HCT116 (cell line): Measurements from ENCODE around the gene CLEC4M. TPM values are rescaled to one million over a fixed set of nuclear protein-coding genes. Genes with fewer than 3 reads are reported as not detected.

Experiments used
- ATAC-seq: fragments of 200-7000 bp; cut with Tn5 transposase; 2 replicates; pipeline ENCODE4 v1.9.1; 2020; ENCODE audit warnings: mild to moderate bottlenecking, moderate library complexity
- BruUV-seq: library from RNA; stranded (reverse); fragments of 400-500 nt; replicated peaks from 2 replicates; lab custom pipeline; 2021; lab: Mats Ljungman, UMichigan
- CTCF ChIA-PET: fragments of 300-600 bp; sonication (Branson Sonifier 250); formaldehyde crosslinking; loops from one replicate; lab custom pipeline; 2021; ENCODE audit warnings: antibody characterized with exemption; lab: Charles Lee
- POLR2A ChIA-PET: fragments of 300-600, 350-600 bp; sonication (Branson Sonifier 250); formaldehyde crosslinking; loops from one replicate; lab custom pipeline; 2021; ENCODE audit warnings: antibody characterized with exemption; lab: Charles Lee
- RAD21 ChIA-PET, 2 experiments: fragments of 300-600 bp; sonication (Branson Sonifier 250); formaldehyde crosslinking; loops; one replicate each; lab custom pipeline; 2023; ENCODE audit warnings: low total read pairs in 2 of 2; ENCODE audit not compliant: uncharacterized antibody in 2 of 2, unreplicated experiment in 2 of 2, low non-redundant PET in 1 of 2; lab: Charles Lee
- DNase-seq: peaks from one replicate; pipeline ENCODE4 v3.0.0-alpha.2; 2010; ENCODE audit warnings: low read depth, low spot score
- H2AFZ ChIP-seq: fragments of 200-600 bp; shearing (Covaris generic), sonication (generic); 2 replicates; pipeline ENCODE4 v1.6.1; 2017; ENCODE audit warnings: low read depth, mixed run types, mixed read lengths, antibody characterized with exemption, low read length; ENCODE audit not compliant: poor library complexity, severe bottlenecking
- H3K27ac ChIP-seq: 2 replicates; pipeline ENCODE4 v1.5.1; 2012; ENCODE audit warnings: low read depth, low read length
- H3K27me3 ChIP-seq: fragments of 200-600 bp; sonication (generic); 2 replicates; pipeline ENCODE4 v1.6.1; 2016; ENCODE audit warnings: mixed run types, low read length, mixed read lengths; ENCODE audit not compliant: insufficient read depth
- H3K36me3 ChIP-seq, 2 experiments: fragments of 200-500 bp in 1 of 2; fragments of 200-600 bp in 1 of 2; sonication (Bioruptor generic) in 1 of 2; sonication (generic) in 1 of 2; 2 replicates each; pipeline versions ENCODE4 v1.5.1 to v1.6.1; 2014 to 2016; ENCODE audit warnings: low read length in 2 of 2, inconsistent platforms in 1 of 2, mixed read lengths in 1 of 2, mixed run types in 1 of 2; ENCODE audit not compliant: insufficient read depth in 2 of 2, control insufficient read depth in 1 of 2
- H3K4me1 ChIP-seq, 2 experiments: fragments of 200-600 bp in 1 of 2; sonication (generic) in 1 of 2; 2 replicates each; pipeline versions ENCODE4 v1.5.1 to v1.6.1; 2012 to 2017; ENCODE audit warnings: low read length in 2 of 2, inconsistent platforms in 1 of 2, mild to moderate bottlenecking in 1 of 2, mixed read lengths in 1 of 2, mixed run types in 1 of 2, moderate library complexity in 1 of 2; ENCODE audit not compliant: insufficient read depth in 2 of 2, control insufficient read depth in 1 of 2
- H3K4me2 ChIP-seq: fragments of 200-600 bp; sonication (generic); 2 replicates; pipeline ENCODE4 v1.6.1; 2017; ENCODE audit warnings: mixed run types, low read length, mixed read lengths
- H3K4me3 ChIP-seq, 2 experiments: fragments of 200-600 bp in 1 of 2; sonication (generic) in 1 of 2; replicated peaks in 1 of 2; 2 replicates each; pipeline ENCODE4 v1.5.1; 2011 to 2016; ENCODE audit warnings: low read length in 2 of 2, control low read depth in 1 of 2, low read depth in 1 of 2, mild to moderate bottlenecking in 1 of 2, mixed read lengths in 1 of 2, mixed run types in 1 of 2
- H3K79me2 ChIP-seq: fragments of 200-600 bp; sonication (generic); 2 replicates; pipeline ENCODE4 v1.6.1; 2017; ENCODE audit warnings: mild to moderate bottlenecking, mixed run types, low read length, moderate library complexity, mixed read lengths; ENCODE audit not compliant: insufficient read depth
- H3K9ac ChIP-seq: fragments of 200-600 bp; sonication (generic); 2 replicates; pipeline ENCODE4 v1.6.1; 2016; ENCODE audit warnings: low read length, mixed read lengths
- H3K9me2 ChIP-seq: fragments of 200-600 bp; sonication (generic), shearing (Covaris generic); 2 replicates; pipeline ENCODE4 v1.6.1; 2017; ENCODE audit warnings: mixed run types, mild to moderate bottlenecking, moderate library complexity; ENCODE audit not compliant: insufficient read depth
- H3K9me3 ChIP-seq, 2 experiments: fragments of 200-500 bp in 1 of 2; fragments of 200-600 bp in 1 of 2; sonication (Bioruptor generic) in 1 of 2; sonication (generic) in 1 of 2; 2 replicates each; pipeline ENCODE4 v1.6.1; 2014 to 2017; ENCODE audit warnings: low read length in 2 of 2, mixed read lengths in 2 of 2, inconsistent platforms in 1 of 2, low read depth in 1 of 2, mild to moderate bottlenecking in 1 of 2, mixed run types in 1 of 2, moderate library complexity in 1 of 2; ENCODE audit not compliant: control insufficient read depth in 1 of 2, insufficient read depth in 1 of 2
- H4K20me1 ChIP-seq: fragments of 200-600 bp; sonication (generic), shearing (Covaris generic); 2 replicates; pipeline ENCODE4 v1.6.1; 2017; ENCODE audit warnings: mixed run types, mild to moderate bottlenecking, moderate library complexity; ENCODE audit not compliant: insufficient read depth
- CBX3 ChIP-seq: IDR thresholded peaks from 2 replicates; pipeline ENCODE4 v1.6.1; 2012; ENCODE audit warnings: low read depth
- EZH2 ChIP-seq: fragments of 200-600 bp; sonication (generic); IDR thresholded peaks from 2 replicates; pipeline ENCODE4 v1.6.1; 2017; ENCODE audit warnings: antibody characterized with exemption, mixed run types
- RAD21 ChIP-seq: IDR thresholded peaks from 2 replicates; pipeline ENCODE4 v1.6.1; 2012; ENCODE audit warnings: low read depth, mild to moderate bottlenecking
- ZBTB33 ChIP-seq: IDR thresholded peaks from 2 replicates; pipeline ENCODE4 v1.6.1; 2011; ENCODE audit warnings: mild to moderate bottlenecking, low read length, moderate library complexity; ENCODE audit not compliant: insufficient replicate concordance; ENCODE audit errors: extremely low read depth
- intact Hi-C: fragments of 100-400 bp; cut with micrococcal nuclease; formaldehyde crosslinking; loops from 2 replicates; pipeline ENCODE4 v1.10.0; 2022
- total RNA-seq: library from RNA; stranded (reverse); gene quantifications from one replicate; pipeline ENCODE4 v1.2.1, GENCODE V29; 2021; ENCODE audit not compliant: unreplicated experiment
- TF ChIP-seq, protein P1 (sequence below): IDR thresholded peaks from 2 replicates; pipeline ENCODE4 v1.6.1; 2012

The CLEC4M gene
- total RNA-seq, 1 experiment from 2014 or later, result not detected

DNA sequence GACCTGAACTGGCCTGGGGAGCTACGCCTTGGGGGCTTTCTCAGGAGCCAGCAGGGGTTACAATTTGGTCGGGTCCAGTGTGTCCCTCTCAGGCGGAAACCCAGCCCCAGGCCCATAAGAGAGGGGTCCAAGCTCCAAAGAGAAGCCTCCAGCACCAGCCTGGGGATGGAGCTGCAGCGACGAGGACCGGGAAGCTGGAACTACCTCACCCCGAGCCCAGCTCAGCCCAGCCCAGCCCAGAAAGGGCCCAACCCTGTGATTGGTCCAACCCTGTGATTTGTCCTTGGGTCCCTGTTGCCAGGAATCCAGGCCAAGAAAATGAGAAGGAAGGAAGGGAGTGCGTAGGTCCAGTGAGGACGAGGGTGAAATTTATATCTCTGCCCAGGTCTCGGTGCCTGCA, 24.1 kb downstream of the CLEC4M start:
- Histone ChIP-seq H3K4me1 (peaks cover 6 to 10% of the 10 kb centered on the region in 2 experiments), H3K9me2 (no peaks in the 10 kb centered on the region), H3K36me3 (no peaks in the 10 kb centered on the region), H3K4me2 (no peak overlapping the region), H3K4me3 (no peak overlapping the region), H3K27me3 (peaks cover 6% of the 10 kb centered on the region; the same call in 1 of the 2 replicates), H3K79me2 (no peaks in the 10 kb centered on the region), H2AFZ (no peak overlapping the region), H3K9ac (no peak overlapping the region), H3K27ac (no peak overlapping the region), H3K9me3 (no peaks in the 10 kb centered on the region), H4K20me1 (no peaks in the 10 kb centered on the region)
- TF ChIP-seq RAD21 (no peak), EZH2 (no peak), ZBTB33 (no peak)
- no TSS peak for BruUV-seq
- intact Hi-C loops, result no loop called here
- no peak for DNase-seq
- CTCF ChIA-PET, result no interaction called here
- RAD21 ChIA-PET, result no interaction called here
- POLR2A ChIA-PET, result no interaction called here
- no peak for ATAC-seq

GRCh38 chr19:7787602-7788177, 24.6 kb downstream of the CLEC4M start:
- H2AFZ ChIP-seq, result no peak overlapping the region
- ATAC-seq (no peak), DNase-seq (no peak)
- peaks cover 6% of the 10 kb centered on the region; the same call in 1 of the 2 replicates for H3K27me3 ChIP-seq
- H3K4me1 ChIP-seq, result peaks cover 6 to 10% of the 10 kb centered on the region in 2 experiments
- no peaks in the 10 kb centered on the region for H3K36me3 ChIP-seq
- no peaks in the 10 kb centered on the region for H3K9me2 ChIP-seq
- H3K79me2 ChIP-seq, result no peaks in the 10 kb centered on the region
- H3K9ac ChIP-seq, result no peak overlapping the region
- H3K4me3 ChIP-seq, result no peak overlapping the region
- intact Hi-C loops, result no loop called here
- ChIA-PET POLR2A (no interaction called here), RAD21 (no interaction called here), CTCF (no interaction called here)
- TF ChIP-seq CBX3, result no peak
- TF ChIP-seq, protein P1, sequence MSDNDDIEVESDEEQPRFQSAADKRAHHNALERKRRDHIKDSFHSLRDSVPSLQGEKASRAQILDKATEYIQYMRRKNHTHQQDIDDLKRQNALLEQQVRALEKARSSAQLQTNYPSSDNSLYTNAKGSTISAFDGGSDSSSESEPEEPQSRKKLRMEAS, result no peak
- TF ChIP-seq RAD21, result no peak
- no TSS peak for BruUV-seq
- no peak overlapping the region for H3K27ac ChIP-seq
- H3K4me2 ChIP-seq, result no peak overlapping the region
- no peaks in the 10 kb centered on the region for H4K20me1 ChIP-seq
- H3K9me3 ChIP-seq, result no peaks in the 10 kb centered on the region
